OCI-LY3 (cell line): ENCODE measurements around the gene VASN.

Experiments
- H2AFZ ChIP-seq: fragments of 200-600, 300-600 bp; shearing (Covaris generic); 2 replicates; pipeline ENCODE4 v1.6.0; 2014; ENCODE audit warnings: antibody characterized with exemption, low read depth, low read length
- H3K27ac ChIP-seq: fragments of 200-600, 300-600 bp; sonication (generic); 2 replicates; pipeline ENCODE4 v1.5.1; 2014; ENCODE audit warnings: mild to moderate bottlenecking, low read length, moderate library complexity, mixed read lengths
- H3K27me3 ChIP-seq: fragments of 200-600, 300-600 bp; sonication (generic); 2 replicates; pipeline ENCODE4 v1.6.1; 2014; ENCODE audit warnings: low read depth, low read length, mixed read lengths
- H3K36me3 ChIP-seq: fragments of 200-600, 300-600 bp; sonication (generic); replicated peaks from 2 replicates; pipeline ENCODE3; 2014; ENCODE audit warnings: low read depth, low read length, mixed read lengths
- H3K4me1 ChIP-seq: fragments of 300-600, 200-600 bp; sonication (generic); 2 replicates; pipeline ENCODE4 v1.6.1; 2014; ENCODE audit warnings: low read length, mixed read lengths
- H3K4me2 ChIP-seq: fragments of 200-600, 300-600 bp; sonication (generic); 2 replicates; pipeline ENCODE4 v1.6.1; 2014; ENCODE audit warnings: low read length, mixed read lengths
- H3K4me3 ChIP-seq: fragments of 300-600, 200-600 bp; sonication (generic); 2 replicates; pipeline ENCODE4 v1.5.1; 2014; ENCODE audit warnings: antibody characterized with exemption, mild to moderate bottlenecking, low read length, moderate library complexity
- H3K79me2 ChIP-seq: fragments of 300-600, 200-600 bp; shearing (Covaris generic); 2 replicates; pipeline ENCODE4 v1.6.1; 2014; ENCODE audit warnings: mild to moderate bottlenecking, low read length, mixed read lengths
- H3K9ac ChIP-seq: fragments of 300-600, 200-600 bp; shearing (Covaris generic); 2 replicates; pipeline ENCODE4 v1.6.0; 2014; ENCODE audit warnings: mild to moderate bottlenecking, low read length, moderate library complexity
- H3K9me3 ChIP-seq: fragments of 200-600, 300-600 bp; shearing (Covaris generic); 2 replicates; pipeline ENCODE4 v1.6.1; 2014; ENCODE audit warnings: low read length, mixed read lengths; ENCODE audit not compliant: insufficient read depth
- H4K20me1 ChIP-seq: fragments of 200-600, 300-600 bp; sonication (generic); 2 replicates; pipeline ENCODE4 v1.6.1; 2016; ENCODE audit warnings: low read length, mixed read lengths; ENCODE audit not compliant: insufficient read depth
- EZH2phosphoT487 ChIP-seq: fragments of 200-600 bp; shearing (Covaris generic); IDR thresholded peaks from 2 replicates; pipeline ENCODE4 v1.6.1; 2018; ENCODE audit warnings: antibody characterized with exemption, mixed run types, low read depth
- TF ChIP-seq, protein P1 (sequence below): fragments of 200-600, 300-600 bp; sonication (generic); IDR thresholded peaks from 2 replicates; pipeline ENCODE4 v1.5.1; 2014; ENCODE audit warnings: antibody characterized with exemption, low read length, low read depth

The VASN gene

DNA sequence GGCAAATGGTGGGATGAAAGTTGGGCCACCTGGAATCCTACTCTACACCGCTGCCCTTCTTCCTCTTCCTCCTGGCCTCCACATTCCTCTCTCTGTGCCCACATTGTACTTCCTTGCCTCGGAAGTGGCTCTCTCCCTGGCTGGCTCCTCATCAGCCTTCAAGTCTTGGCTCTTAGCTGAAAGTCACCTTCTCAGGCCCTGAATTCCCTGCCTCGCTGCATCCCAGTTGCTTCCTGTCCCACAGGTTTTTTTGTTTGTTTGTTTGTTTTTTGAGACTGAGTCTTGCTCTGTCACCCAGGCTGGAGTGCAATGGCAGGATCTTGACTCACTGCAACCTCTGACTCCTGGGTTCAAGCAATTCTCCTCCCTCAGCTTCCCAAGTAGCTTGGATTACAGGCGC lies 18.0 kb upstream of the VASN start:
- no peaks in the 10 kb centered on the region for H4K20me1 ChIP-seq
- H2AFZ ChIP-seq, result no peak overlapping the region
- H3K9me3 ChIP-seq, result no peaks in the 10 kb centered on the region
- H3K79me2 ChIP-seq, result peaks cover 25% of the 10 kb centered on the region
- no peak overlapping the region for H3K9ac ChIP-seq
- no peak overlapping the region for H3K4me3 ChIP-seq
- no peak overlapping the region for H3K27ac ChIP-seq
- no peaks in the 10 kb centered on the region for H3K27me3 ChIP-seq
- H3K4me1 ChIP-seq, result peaks cover 9% of the 10 kb centered on the region
- TF ChIP-seq, protein P1, sequence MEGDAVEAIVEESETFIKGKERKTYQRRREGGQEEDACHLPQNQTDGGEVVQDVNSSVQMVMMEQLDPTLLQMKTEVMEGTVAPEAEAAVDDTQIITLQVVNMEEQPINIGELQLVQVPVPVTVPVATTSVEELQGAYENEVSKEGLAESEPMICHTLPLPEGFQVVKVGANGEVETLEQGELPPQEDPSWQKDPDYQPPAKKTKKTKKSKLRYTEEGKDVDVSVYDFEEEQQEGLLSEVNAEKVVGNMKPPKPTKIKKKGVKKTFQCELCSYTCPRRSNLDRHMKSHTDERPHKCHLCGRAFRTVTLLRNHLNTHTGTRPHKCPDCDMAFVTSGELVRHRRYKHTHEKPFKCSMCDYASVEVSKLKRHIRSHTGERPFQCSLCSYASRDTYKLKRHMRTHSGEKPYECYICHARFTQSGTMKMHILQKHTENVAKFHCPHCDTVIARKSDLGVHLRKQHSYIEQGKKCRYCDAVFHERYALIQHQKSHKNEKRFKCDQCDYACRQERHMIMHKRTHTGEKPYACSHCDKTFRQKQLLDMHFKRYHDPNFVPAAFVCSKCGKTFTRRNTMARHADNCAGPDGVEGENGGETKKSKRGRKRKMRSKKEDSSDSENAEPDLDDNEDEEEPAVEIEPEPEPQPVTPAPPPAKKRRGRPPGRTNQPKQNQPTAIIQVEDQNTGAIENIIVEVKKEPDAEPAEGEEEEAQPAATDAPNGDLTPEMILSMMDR, result no peak
- no peak overlapping the region for H3K4me2 ChIP-seq
- no peaks in the 10 kb centered on the region for H3K36me3 ChIP-seq

DNA sequence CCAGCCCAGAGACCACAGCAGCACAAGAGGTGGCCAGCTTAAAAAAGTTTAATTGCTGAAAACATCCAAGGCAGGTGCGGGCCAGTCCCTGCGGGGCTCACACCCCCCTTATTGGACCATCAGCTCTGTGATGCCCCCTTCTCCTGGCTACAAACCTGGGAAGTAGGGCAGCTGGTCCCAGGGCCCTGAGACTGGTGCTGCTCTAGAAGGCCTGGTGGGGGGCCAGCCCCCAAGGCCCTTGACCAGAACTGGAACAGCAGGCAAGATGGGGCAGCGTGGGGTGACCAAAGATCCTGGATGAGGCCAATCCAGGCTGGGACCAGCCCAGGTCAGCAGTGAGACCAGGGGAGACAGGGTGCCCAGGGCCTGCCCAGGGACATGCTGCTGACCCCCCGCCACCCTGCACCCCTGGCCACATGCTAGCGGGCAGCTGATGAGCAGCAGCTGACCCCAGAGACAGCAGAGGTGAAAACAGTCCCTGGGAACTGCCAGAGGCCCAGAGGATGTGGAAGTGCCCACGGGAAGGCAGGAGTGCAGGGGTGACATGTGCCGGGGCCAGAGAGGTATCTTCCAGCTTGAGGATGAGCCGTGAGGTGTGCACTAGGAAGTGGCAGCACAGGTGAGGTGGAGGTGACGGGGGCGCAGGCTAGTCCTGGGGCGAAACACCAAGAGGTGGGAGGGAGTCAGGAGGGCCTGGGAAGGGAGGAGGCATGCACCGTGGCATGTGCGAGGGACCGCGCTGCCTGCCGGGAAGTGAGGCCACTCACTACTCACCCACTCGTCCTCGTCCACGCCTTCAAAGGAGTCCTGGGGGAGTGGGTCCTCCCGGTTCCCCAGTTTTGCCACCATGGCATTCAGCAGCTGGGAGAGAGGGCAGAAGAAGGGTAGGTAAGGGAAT lies 16.9 kb upstream of the VASN start:
- no peaks in the 10 kb centered on the region for H3K9me3 ChIP-seq
- no peak overlapping the region for H3K4me3 ChIP-seq
- H3K9ac ChIP-seq, result no peak overlapping the region
- H4K20me1 ChIP-seq, result no peaks in the 10 kb centered on the region
- H3K36me3 ChIP-seq, result no peaks in the 10 kb centered on the region
- H3K79me2 ChIP-seq, result peaks cover 14% of the 10 kb centered on the region
- no peak for TF ChIP-seq EZH2phosphoT487
- TF ChIP-seq, protein P1, result no peak
- H2AFZ ChIP-seq, result no peak overlapping the region
- H3K27me3 ChIP-seq, result no peaks in the 10 kb centered on the region
- H3K27ac ChIP-seq, result no peak overlapping the region
- no peak overlapping the region for H3K4me2 ChIP-seq
- H3K4me1 ChIP-seq, result peaks cover 7% of the 10 kb centered on the region

DNA sequence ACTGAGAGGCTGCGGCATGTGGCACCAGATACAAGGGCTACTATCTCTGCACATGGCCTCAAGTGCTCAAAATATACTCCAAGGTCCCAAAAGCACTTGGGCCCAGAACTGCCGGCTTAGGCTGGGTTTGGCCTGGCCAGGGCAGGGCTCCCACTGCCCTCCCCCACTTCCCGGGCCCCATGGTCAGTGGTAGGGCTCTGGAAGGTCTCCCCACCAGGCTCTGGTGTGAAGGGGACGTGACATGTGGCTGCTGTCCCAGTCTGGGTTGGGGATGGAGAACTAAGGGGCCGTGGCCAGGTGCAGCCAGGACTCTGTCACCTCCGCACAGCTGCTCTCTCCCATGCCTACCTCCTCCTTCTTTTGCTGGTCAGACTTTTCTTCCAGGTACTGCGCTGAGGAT lies 14.8 kb upstream of the VASN start:
- no peaks in the 10 kb centered on the region for H3K36me3 ChIP-seq
- H3K79me2 ChIP-seq, result no peaks in the 10 kb centered on the region
- no peaks in the 10 kb centered on the region for H4K20me1 ChIP-seq
- no peak overlapping the region for H3K4me2 ChIP-seq
- no peaks in the 10 kb centered on the region for H3K9me3 ChIP-seq
- H3K27me3 ChIP-seq, result no peaks in the 10 kb centered on the region
- no peak overlapping the region for H2AFZ ChIP-seq
- H3K9ac ChIP-seq, result no peak overlapping the region
- H3K4me3 ChIP-seq, result no peak overlapping the region
- H3K4me1 ChIP-seq, result no peaks in the 10 kb centered on the region
- no peak overlapping the region for H3K27ac ChIP-seq
- no peak for TF ChIP-seq EZH2phosphoT487
- TF ChIP-seq, protein P1, result no peak

DNA sequence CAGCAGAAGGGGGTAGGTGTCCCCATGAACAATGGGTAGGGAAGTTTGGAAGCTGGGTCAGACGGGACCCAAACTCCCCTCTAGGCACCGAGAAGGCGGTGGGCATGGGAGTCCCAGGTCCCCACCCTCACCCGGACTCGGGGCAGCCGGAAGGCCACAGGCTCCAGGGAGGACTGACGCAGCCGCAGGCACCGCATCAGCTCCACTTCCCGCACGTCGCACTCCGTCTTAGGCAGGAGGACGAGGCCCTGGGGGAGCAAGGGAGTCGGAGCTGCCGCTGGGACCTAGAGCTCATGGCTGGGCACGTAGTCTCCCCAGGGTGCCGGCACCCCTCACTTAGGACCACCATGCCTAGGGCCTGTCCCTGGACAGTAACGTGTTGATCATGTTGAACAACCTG lies 13.4 kb upstream of the VASN start:
- Histone ChIP-seq H2AFZ (no peak overlapping the region), H3K27me3 (no peaks in the 10 kb centered on the region), H3K36me3 (no peaks in the 10 kb centered on the region), H3K4me1 (no peaks in the 10 kb centered on the region), H3K4me2 (no peak overlapping the region), H3K4me3 (no peak overlapping the region), H3K27ac (no peak overlapping the region), H3K9me3 (no peaks in the 10 kb centered on the region), H3K9ac (no peak overlapping the region), H4K20me1 (no peaks in the 10 kb centered on the region), H3K79me2 (no peaks in the 10 kb centered on the region)
- TF ChIP-seq, protein P1, result no peak
- TF ChIP-seq EZH2phosphoT487, result no peak
